ENCODE results near the gene GSE1. TPM values are rescaled to one million over a fixed set of nuclear protein-coding genes. Genes with fewer than 3 reads are reported as not detected.

GSE1 gene
- total RNA-seq, 1 experiment from 2014 or later, result 90.2 TPM

- TF ChIP-seq SIN3A (IDR thresholded peaks at IDR 0.05; ENCODE audit: low read depth), result no peak
- TF ChIP-seq EGR1 (IDR thresholded peaks at IDR 0.05; ENCODE audit: low read depth), result no peak
- TF ChIP-seq TCF7L2 (IDR thresholded peaks at IDR 0.05; ENCODE audit: borderline replicate concordance, extremely low read depth, insufficient read depth, insufficient read length), result no peak
- TF ChIP-seq POLR2A (IDR thresholded peaks at IDR 0.05; ENCODE audit: borderline replicate concordance, extremely low read depth, insufficient read depth, insufficient read length), result no peak
- no peak for TF ChIP-seq ELF1 (IDR thresholded peaks at IDR 0.05; ENCODE audit: borderline replicate concordance, low read depth)
- no peak for TF ChIP-seq ATF3 (IDR thresholded peaks at IDR 0.05)
- TF ChIP-seq CEBPB (IDR thresholded peaks at IDR 0.05; ENCODE audit: low read depth), result no peak
These were observed 11.0 kb downstream of the GSE1 start (continued) for GRCh38 chr16:85623997-85624601.

- BruUV-seq (replicated peaks), result no TSS peak
- Histone ChIP-seq H3K9me2 (ENCODE audit: insufficient read depth) (no peaks in the 10 kb centered on the region), H3K9me3 (ENCODE audit: control insufficient read depth in 1 of 2, insufficient read depth in 1 of 2, low read depth in 1 of 2, low read length in 2 of 2) (peaks cover 8 to 10% of the 10 kb centered on the region in 2 experiments; a peak in 3 of 4 replicates), H3K27ac (ENCODE audit: low read depth, low read length) (no peak overlapping the region), H2AFZ (ENCODE audit: low read depth, low read length, poor library complexity, severe bottlenecking) (no peak overlapping the region), H3K9ac (ENCODE audit: low read length) (no peak overlapping the region), H3K4me1 (ENCODE audit: control insufficient read depth in 1 of 2, insufficient read depth in 2 of 2, low read length in 2 of 2) (peaks cover 0 to 8% of the 10 kb centered on the region in 2 experiments; a peak in 2 of 4 replicates), H4K20me1 (ENCODE audit: insufficient read depth) (no peaks in the 10 kb centered on the region), H3K27me3 (ENCODE audit: insufficient read depth, low read length) (no peaks in the 10 kb centered on the region), H3K79me2 (ENCODE audit: insufficient read depth, low read length) (peaks cover 97% of the 10 kb centered on the region), H3K4me2 (ENCODE audit: low read length) (no peak overlapping the region), H3K4me3 (replicated peaks in 1 of 2; ENCODE audit: low read depth in 1 of 2, low read length in 2 of 2) (no peak overlapping the region), H3K36me3 (ENCODE audit: control insufficient read depth in 1 of 2, insufficient read depth in 2 of 2, low read length in 2 of 2) (no peaks in the 10 kb centered on the region)
- intact Hi-C loops (cut with micrococcal nuclease), result no loop called here
- DNase-seq (ENCODE audit: low read depth, low spot score), result no peak
- ATAC-seq, result no peak
- POLR2A ChIA-PET, result no interaction called here
- CTCF ChIA-PET, result interaction anchor here (1.0 kb wide), 1 partner anchor 9 kb away, joined by 4 read pairs; no protein-coding TSS in a partner anchor
- TF ChIP-seq SP1 (IDR thresholded peaks at IDR 0.05; ENCODE audit: low read depth) (no peak), ELF1 (IDR thresholded peaks at IDR 0.05; ENCODE audit: borderline replicate concordance, low read depth) (no peak), MAX (IDR thresholded peaks at IDR 0.05) (no peak), RAD21 (IDR thresholded peaks at IDR 0.05; ENCODE audit: low read depth) (no peak), CEBPB (IDR thresholded peaks at IDR 0.05; ENCODE audit: low read depth) (no peak), POLR2AphosphoS5 (IDR thresholded peaks at IDR 0.05; ENCODE audit: low read depth, low read length) (no peak), CBX3 (IDR thresholded peaks at IDR 0.05; ENCODE audit: low read depth) (no peak), SRF (IDR thresholded peaks at IDR 0.05; ENCODE audit: low read depth) (no peak), ZNF274 (IDR thresholded peaks at IDR 0.05; ENCODE audit: low read depth, low read length) (no peak), CTCF (IDR thresholded peaks at IDR 0.05 in 2 of 3, conservative IDR thresholded peaks at IDR 0.05 in 1 of 3; ENCODE audit: borderline replicate concordance in 1 of 3, insufficient read depth in 1 of 3, low read depth in 2 of 3, low read length in 2 of 3) (no peak), ATF3 (IDR thresholded peaks at IDR 0.05) (no peak), EZH2phosphoT487 (IDR thresholded peaks at IDR 0.05; ENCODE audit: borderline replicate concordance) (no peak), EZH2 (IDR thresholded peaks at IDR 0.05) (no peak), ZBTB33 (IDR thresholded peaks at IDR 0.05; ENCODE audit: extremely low read depth, insufficient replicate concordance, low read length) (no peak), SIN3A (IDR thresholded peaks at IDR 0.05; ENCODE audit: low read depth) (no peak)
- RAD21 ChIA-PET (ENCODE audit: low non-redundant PET in 1 of 2, low total read pairs in 2 of 2, uncharacterized antibody in 2 of 2, unreplicated experiment in 2 of 2), result no interaction called here
These were observed 11.5 kb downstream of the GSE1 start for GRCh38 chr16:85624646-85625045.
